Prostate gland (tissue), 2 donors: ENCODE measurements around the gene KIF5C. TPM values are rescaled to one million over a fixed set of nuclear protein-coding genes. Genes with fewer than 3 reads are reported as not detected.

Experiments used
- DNase-seq: peaks from one replicate; pipeline ENCODE4 v3.0.0-alpha.2; 2019; ENCODE audit warnings: low spot score
- H3K27ac ChIP-seq, 2 donors: fragments of 200-600 bp; sonication (generic); 2 replicates each; pipeline ENCODE4 v1.5.1; 2017 to 2019
- H3K27me3 ChIP-seq: fragments of 200-600 bp; sonication (generic); replicated peaks from 2 replicates; pipeline ENCODE4 v1.5.1; 2019; ENCODE audit not compliant: insufficient read depth
- H3K36me3 ChIP-seq, 2 donors: fragments of 200-600 bp; sonication (generic); 1 replicate in 1 of 2; 2 replicates in 1 of 2; pipeline versions ENCODE4 v1.5.1 to v1.8.1; 2017 to 2019
- H3K4me1 ChIP-seq: fragments of 200-600 bp; sonication (generic); replicated peaks from 2 replicates; pipeline ENCODE4 v1.5.1; 2019
- H3K4me3 ChIP-seq, 2 donors: fragments of 200-600 bp; sonication (generic); 2 replicates each; pipeline ENCODE4 v1.5.1; 2017 to 2019
- H3K9me3 ChIP-seq: fragments of 200-600 bp; sonication (generic); 2 replicates; pipeline ENCODE4 v1.5.1; 2017
- POLR2A ChIP-seq: fragments of 450-650 bp; IDR thresholded peaks from one replicate; pipeline ENCODE4 v1.6.1; 2016; ENCODE audit warnings: antibody characterized with exemption, mild to moderate bottlenecking
- POLR2AphosphoS5 ChIP-seq: sonication (generic); formaldehyde crosslinking; IDR thresholded peaks from one replicate; pipeline ENCODE4 v1.6.1; 2017; ENCODE audit warnings: antibody characterized with exemption
- WGBS: methylation state at CpG from one replicate; pipeline ENCODE4 v1.1.5; 2018; 5-methylcytosine and 5-hydroxymethylcytosine counted together
- intact Hi-C: fragments of 100-400 bp; cut with DNase I; formaldehyde crosslinking; loops from one replicate; pipeline ENCODE4 v1.14.2; 2022
- total RNA-seq, 2 donors: library from RNA; depleted of rRNA; stranded (reverse); fragments of >200 nt; gene quantifications; one replicate each; pipeline ENCODE4 v1.1.0, GENCODE V29; 2016
- TF ChIP-seq, protein P1 (sequence below), 4 experiments: fragments of 200-600 bp in 2 of 4; fragments of 450-650 bp in 2 of 4; sonication (generic) in 2 of 4; IDR thresholded peaks; 1 replicate in 3 of 4; 2 replicates in 1 of 4; pipeline ENCODE4 v1.5.1; 2016 to 2019; ENCODE audit warnings: antibody characterized with exemption in 4 of 4, mild to moderate bottlenecking in 2 of 4, moderate library complexity in 2 of 4

Gene KIF5C
- total RNA-seq, 2 donors from 2014 or later = 84.3 to 123 TPM

DNA sequence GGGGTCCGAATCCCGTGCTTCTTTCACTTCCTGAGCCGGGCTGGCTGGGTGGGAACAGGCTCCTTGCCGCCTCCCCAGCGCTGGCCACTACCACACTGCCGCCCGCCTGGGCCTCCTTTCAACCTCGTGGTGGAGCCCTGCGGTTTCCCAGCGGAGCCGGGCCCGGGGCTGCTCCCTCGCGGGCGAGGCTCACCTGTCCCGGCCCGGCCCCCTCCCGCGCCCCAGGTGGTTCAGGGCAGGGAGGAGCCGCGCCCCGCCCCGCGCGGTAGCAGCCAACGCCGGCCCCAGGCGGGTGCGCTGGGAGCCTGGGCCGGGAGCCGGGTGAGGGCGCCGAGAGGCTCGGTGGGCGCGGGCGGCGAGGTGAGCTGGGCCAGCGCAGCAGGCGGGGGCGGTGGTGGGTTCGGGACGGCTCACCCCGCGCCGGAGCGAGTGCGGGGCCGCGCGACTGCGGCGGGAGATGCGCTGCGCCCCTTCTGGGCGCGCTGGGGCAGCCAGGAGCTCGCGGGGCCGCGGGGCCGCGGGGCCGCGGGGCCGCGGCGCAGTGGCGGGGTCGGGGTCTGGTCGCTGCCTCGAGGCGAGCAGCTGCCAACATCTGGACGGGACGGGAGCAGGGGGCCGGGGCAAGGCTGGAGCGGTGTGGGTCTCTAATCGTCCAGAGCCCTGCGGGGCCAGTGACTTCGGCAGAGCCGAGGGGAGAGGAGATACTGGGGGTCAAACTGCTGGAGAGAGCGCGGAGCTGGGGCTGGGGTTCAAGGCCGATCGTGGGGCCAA, 163.6 kb downstream of the KIF5C start, which contains the start of gene LYPD6B:
Gene LYPD6B (plus strand): TSS at position 258 of the 771 bp plus-strand sequence. CDS start 92,250 bp downstream, outside the sequence.
- intact Hi-C loops = no loop called here
- TF ChIP-seq POLR2AphosphoS5 = no peak
- TF ChIP-seq, protein P1, sequence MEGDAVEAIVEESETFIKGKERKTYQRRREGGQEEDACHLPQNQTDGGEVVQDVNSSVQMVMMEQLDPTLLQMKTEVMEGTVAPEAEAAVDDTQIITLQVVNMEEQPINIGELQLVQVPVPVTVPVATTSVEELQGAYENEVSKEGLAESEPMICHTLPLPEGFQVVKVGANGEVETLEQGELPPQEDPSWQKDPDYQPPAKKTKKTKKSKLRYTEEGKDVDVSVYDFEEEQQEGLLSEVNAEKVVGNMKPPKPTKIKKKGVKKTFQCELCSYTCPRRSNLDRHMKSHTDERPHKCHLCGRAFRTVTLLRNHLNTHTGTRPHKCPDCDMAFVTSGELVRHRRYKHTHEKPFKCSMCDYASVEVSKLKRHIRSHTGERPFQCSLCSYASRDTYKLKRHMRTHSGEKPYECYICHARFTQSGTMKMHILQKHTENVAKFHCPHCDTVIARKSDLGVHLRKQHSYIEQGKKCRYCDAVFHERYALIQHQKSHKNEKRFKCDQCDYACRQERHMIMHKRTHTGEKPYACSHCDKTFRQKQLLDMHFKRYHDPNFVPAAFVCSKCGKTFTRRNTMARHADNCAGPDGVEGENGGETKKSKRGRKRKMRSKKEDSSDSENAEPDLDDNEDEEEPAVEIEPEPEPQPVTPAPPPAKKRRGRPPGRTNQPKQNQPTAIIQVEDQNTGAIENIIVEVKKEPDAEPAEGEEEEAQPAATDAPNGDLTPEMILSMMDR (IDR thresholded peaks at IDR 0.05) = peak in 2 of 4 experiments; percentile 24 to 39
- peak; percentile 38 for TF ChIP-seq POLR2A
- no peaks in the 10 kb centered on the region for H3K36me3 ChIP-seq
- H3K27ac ChIP-seq = peak within 1 kb of the TSS; percentile 19 to 39
- H3K9me3 ChIP-seq = no peaks in the 10 kb centered on the region
- WGBS = 3% methylated on average over 58 of the region's 85 CpGs
- H3K4me3 ChIP-seq = peak within 1 kb of the TSS; percentile 39 to 55
- no peaks in the 10 kb centered on the region for H3K4me1 ChIP-seq
- DNase-seq = peak; percentile 69
- no peaks in the 10 kb centered on the region for H3K27me3 ChIP-seq

DNA sequence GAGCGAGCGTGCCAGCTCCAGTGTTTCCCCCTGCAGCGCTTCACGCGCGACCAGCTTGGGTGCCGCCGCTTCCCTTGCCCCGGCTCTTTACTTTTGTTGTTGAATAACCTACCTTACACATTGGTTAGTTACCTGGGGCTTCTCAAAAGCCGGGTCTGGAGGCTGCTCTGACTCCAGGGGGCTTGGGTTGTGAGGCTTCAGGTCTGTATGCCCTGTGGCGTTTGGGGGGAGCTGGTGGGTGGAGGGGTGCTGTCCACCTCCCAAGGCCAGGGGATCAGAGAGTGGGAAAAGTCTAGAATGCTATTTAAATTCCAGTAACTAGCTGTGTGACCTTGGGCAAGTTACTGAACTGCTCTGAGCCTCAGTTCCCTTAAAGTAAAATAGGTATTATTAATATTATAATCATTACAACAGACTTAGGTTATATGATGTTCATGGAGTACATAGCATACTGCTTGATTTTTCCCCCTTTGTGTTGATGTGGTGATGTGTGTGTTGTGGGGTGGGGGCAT, 164.2 kb downstream of the KIF5C start:
- no peaks in the 10 kb centered on the region for H3K9me3 ChIP-seq
- H3K36me3 ChIP-seq = no peaks in the 10 kb centered on the region
- DNase-seq = no peak
- TF ChIP-seq, protein P1 (IDR thresholded peaks at IDR 0.05) = no peak
- TF ChIP-seq POLR2A = no peak
- TF ChIP-seq POLR2AphosphoS5 = no peak
- 26% methylated on average over 11 of the region's 11 CpGs for WGBS
- H3K27ac ChIP-seq = peak overlapping the region in 1 of 2 donors; percentile 33
- peak overlapping the region; percentile 39 to 55 for H3K4me3 ChIP-seq
- no peaks in the 10 kb centered on the region for H3K4me1 ChIP-seq
- intact Hi-C loops = no loop called here
- no peaks in the 10 kb centered on the region for H3K27me3 ChIP-seq

DNA sequence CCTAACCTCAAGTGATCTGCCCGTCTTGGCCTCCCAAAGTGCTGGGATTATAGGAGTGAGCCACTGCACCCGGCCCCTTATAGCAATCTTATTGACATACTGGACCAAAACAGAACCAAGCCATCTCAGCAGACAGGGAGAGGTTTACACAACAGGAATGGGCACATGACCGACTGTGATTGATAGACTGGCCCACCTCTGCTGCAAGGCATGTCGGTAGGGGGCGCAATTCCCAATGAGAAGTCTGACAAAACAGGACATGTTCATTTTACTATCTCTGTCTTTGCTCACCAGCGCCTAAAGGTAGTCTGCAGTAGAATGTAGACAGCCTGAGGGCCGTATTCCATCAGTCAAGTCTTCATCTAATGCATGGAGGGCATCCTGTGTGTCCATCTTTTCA, 165.4 kb downstream of the KIF5C start:
- Histone ChIP-seq H3K9me3 (no peaks in the 10 kb centered on the region), H3K4me3 (no peak overlapping the region), H3K27me3 (no peaks in the 10 kb centered on the region), H3K27ac (no peak overlapping the region), H3K36me3 (no peaks in the 10 kb centered on the region), H3K4me1 (no peaks in the 10 kb centered on the region)
- 76% methylated on average over 7 of the region's 7 CpGs for WGBS
- TF ChIP-seq, protein P1 (IDR thresholded peaks at IDR 0.05) = peak in 1 of 4 experiments; percentile 17
- no peak for TF ChIP-seq POLR2A
- intact Hi-C loops = no loop called here
- DNase-seq = no peak

DNA sequence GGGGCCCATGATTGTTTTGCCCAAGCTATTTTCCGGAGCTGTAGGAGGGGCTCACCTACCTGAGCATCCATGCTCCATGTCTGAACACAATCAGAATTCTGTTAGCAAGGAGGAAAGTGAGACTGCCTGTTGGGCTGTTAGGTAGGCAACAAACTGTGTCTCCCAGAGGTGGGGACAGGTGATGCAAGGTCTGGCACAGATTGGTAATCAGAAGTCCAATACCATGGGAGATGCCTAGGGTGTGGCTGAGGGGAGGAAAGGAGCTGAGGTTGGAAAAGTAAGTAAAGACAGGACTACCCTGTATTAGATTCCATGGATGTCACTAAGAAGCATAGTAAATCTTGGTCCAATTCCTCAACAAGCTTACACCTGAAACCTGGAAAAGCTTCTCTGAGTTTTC, 166.5 kb downstream of the KIF5C start:
- H3K36me3 ChIP-seq = no peaks in the 10 kb centered on the region
- H3K9me3 ChIP-seq = no peaks in the 10 kb centered on the region
- TF ChIP-seq, protein P1 (IDR thresholded peaks at IDR 0.05) = no peak
- TF ChIP-seq POLR2A = no peak
- TF ChIP-seq POLR2AphosphoS5 = no peak
- no peak overlapping the region for H3K4me3 ChIP-seq
- intact Hi-C loops = no loop called here
- H3K4me1 ChIP-seq = no peaks in the 10 kb centered on the region
- no peaks in the 10 kb centered on the region for H3K27me3 ChIP-seq
- H3K27ac ChIP-seq = no peak overlapping the region
- DNase-seq = no peak
- 86% methylated on average over 1 of the region's 1 CpG for WGBS

DNA sequence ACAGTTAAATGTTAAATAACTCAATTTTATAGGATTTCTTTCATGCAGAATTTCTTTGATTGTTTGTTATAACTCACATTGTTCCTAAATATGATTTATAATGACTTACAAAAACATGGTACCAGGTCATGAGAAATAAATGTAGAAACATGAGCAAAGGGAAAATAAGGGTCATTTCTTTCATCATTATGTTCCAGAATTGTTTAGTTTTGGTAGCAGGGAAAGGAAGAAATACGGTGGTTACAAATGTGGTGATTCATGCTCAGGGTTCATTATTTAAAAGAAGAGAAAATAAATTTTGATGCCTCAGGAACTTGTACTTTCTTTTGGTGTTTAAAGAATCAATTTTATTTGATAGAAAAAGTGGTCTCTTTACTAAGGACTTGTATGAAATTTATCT, 167.9 kb downstream of the KIF5C start:
- TF ChIP-seq POLR2AphosphoS5 (no peak), POLR2A (no peak)
- TF ChIP-seq, protein P1 (IDR thresholded peaks at IDR 0.05) = no peak
- H3K27me3 ChIP-seq = no peaks in the 10 kb centered on the region
- no peak overlapping the region for H3K4me3 ChIP-seq
- H3K4me1 ChIP-seq = no peaks in the 10 kb centered on the region
- intact Hi-C loops = no loop called here
- no peak for DNase-seq
- 23% methylated on average over 1 of the region's 1 CpG for WGBS
- no peaks in the 10 kb centered on the region for H3K9me3 ChIP-seq
- no peaks in the 10 kb centered on the region for H3K36me3 ChIP-seq
- no peak overlapping the region for H3K27ac ChIP-seq
